HG03342 (cell line): Measurements from ENCODE around the gene TAAR8.
"Not testable (repeated sequence)": the region's sequence is repeated elsewhere in the genome, so short reads cannot be mapped to it uniquely, and the experiment has no call there.

Experiments
- ATAC-seq: cut with Tn5 transposase; IDR thresholded peaks from one replicate; pipeline ENCODE4 v1.9.1; 2021; ENCODE audit warnings: mild to moderate bottlenecking, moderate library complexity; ENCODE audit not compliant: unreplicated experiment

TAAR8 gene

DNA sequence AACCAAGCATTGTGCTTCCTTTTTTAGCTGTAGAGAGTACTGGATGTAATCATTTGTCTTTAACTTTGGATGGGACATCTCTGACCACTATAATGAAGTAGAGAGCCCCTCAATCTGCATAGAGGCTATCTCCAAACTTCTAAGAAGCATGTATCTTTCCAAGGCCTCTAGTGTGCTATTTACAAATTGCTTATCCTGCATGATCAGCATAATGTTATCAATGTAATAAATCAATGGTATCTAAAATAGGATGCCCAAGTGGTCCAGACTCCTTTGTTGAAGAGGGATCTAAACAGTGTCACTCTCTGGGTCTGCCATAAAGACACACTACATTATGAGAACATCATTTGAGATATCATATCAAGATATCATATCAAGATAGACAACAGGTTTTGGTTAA, 7.6 kb upstream of the TAAR8 start:
- ATAC-seq: no peak

DNA sequence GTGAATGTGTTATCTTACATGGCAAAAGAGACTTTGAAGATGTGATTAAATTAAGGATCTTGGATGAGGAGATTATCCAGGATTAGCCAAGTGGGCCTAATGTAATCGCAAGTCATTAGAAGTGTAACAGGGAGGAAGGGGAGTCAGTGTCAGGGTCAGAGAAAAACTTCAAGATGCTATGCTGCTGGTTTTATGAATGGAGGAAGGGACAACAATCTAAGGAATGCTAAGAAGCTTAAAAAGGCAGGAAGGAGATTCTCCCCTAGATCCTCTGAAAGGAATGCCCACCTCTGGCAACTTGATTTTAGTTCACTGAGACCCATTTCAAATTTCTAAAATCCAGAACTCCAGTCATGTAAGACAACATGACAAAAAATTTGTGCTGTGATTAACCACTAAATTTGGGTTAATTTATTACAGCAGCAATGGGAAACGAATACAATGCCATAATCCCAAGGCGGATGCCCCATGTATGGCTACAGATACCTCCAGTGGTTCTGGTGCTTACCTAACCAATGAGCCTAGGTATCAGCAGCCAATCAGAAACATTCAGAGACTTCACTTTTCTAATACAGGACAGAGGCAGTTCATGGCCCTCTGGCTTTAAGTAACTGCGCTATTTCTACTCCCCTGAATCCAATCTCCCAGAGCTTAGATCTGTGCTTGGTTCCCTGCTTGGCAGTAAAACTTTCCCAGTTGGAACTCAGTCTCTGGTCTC, 3.6 kb upstream of the TAAR8 start:
- no peak for ATAC-seq

DNA sequence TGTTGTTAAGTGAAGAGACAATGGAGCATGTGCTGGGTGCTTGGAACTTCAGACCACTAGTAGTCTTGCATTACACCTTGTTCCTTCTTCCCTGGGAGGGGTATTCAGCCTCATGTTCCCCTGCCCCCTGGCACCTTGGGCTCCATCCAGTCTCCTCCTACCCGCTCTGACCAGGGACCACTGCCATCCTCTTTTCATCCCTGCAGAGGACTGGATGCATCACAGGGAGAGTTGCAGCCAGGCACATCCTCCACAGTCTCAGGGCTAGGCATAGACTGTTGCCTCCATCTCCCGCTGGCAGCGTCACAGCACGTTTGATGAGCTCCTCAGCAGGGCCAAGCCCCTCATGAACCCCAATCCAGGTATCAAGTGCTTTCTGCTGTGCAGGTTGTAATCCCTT, 1.3 kb upstream of the TAAR8 start:
- no peak for ATAC-seq

DNA sequence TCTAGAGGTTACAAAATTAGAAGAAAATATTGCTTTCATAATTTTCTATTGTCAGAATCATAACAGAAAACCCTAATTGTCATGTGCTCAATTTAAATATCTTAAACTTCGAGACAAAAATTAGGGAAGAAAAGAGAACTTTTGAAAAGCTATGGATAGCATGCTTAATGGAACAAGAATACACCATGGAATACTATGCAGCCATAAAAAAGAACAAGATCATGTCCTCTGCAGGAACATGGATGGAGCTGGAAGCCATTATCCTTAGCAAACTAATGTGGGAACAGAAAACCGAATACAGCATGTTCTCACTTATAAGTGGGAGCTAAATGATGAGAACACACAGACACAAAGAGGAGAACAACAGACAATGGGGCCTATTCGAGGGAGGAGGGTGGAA, 7.6 kb downstream of the TAAR8 start:
- not testable (repeated sequence) for ATAC-seq

DNA sequence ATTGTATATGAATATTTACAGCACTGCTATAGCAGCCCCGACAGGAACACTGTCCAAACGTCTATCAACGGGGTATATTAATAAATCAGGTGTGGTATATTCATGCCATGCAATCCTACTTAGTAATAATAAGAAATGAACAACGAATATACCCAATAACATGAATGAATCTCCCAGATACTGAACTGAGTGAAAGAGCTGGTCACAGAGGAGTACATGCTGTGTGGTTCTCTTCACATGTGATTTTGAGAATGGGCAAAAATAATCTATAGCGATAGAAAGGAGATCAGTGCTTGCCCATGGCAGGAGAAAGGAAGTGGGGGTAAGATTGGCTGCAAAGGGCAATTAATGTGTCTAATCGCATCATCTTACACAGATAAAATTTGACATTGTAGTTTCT, 13.9 kb downstream of the TAAR8 start:
- no peak for ATAC-seq

DNA sequence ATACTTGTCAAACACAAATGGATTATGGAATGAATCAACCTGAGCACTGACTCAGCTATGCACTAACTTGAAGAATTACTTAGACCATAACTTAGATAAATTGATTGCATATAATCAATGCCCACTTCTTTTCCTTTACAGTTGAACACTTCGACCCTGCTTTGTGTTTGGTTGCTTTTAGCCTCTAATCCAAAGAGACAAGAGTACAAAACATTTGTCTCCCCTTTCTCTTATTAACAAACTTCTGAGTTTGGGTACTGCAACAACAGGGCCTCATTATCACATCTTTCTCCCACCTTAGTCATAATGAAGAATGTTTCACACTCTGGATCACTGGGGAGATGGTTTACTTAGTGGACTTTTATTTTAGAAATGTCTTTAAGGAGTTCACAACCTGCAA, 15.1 kb downstream of the TAAR8 start:
- no peak for ATAC-seq

DNA sequence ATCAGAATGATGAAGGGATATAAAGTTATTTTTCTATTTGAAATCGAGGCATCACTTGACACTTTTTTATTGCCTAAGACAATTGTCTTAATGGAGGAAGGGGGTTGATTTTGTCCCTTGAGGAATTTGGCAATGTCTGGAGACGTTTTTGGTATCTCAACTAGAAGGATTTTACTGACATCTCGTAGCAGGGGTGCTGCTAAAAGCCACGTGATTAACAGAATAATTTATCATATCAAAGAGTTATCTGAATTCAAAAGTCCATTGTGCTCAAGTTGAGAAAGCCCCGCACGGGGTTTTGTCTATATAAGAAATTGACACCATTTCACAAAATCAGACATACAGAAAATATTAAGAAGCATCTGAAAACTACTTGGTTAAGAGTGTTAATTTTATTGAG, 16.1 kb downstream of the TAAR8 start:
- ATAC-seq: no peak

DNA sequence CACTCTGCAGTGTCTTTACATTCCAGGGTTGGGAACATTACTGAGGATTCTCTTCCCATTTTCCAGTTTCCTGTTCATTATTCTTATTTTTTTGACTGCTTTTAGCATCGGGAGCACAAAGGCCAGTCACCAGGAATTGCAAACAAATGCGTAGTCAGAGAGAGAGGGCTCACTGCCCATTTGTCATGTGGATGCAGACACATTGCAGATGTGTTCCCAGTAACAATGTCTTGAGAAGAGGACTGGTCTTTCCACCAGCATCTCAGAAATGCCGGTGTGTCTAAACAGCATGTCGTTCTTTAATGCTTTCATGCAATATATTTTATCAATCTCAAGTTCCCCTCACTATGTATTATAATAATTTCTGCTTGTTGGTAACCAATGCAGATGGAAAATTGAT, 16.7 kb downstream of the TAAR8 start:
- ATAC-seq: no peak

DNA sequence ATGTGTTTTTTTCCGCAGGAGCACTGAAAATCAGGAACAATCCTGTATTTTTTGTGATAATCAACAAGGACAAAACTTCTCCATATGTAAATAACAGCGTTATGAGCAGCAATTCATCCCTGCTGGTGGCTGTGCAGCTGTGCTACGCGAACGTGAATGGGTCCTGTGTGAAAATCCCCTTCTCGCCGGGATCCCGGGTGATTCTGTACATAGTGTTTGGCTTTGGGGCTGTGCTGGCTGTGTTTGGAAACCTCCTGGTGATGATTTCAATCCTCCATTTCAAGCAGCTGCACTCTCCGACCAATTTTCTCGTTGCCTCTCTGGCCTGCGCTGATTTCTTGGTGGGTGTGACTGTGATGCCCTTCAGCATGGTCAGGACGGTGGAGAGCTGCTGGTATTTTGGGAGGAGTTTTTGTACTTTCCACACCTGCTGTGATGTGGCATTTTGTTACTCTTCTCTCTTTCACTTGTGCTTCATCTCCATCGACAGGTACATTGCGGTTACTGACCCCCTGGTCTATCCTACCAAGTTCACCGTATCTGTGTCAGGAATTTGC, 17.8 kb downstream of the TAAR8 start, which contains the start of gene TAAR6:
Gene TAAR6 (plus strand): TSS at position 102 of the 557 bp plus-strand sequence. CDS start 0 bp downstream, at position 102.
- ATAC-seq: no peak

DNA sequence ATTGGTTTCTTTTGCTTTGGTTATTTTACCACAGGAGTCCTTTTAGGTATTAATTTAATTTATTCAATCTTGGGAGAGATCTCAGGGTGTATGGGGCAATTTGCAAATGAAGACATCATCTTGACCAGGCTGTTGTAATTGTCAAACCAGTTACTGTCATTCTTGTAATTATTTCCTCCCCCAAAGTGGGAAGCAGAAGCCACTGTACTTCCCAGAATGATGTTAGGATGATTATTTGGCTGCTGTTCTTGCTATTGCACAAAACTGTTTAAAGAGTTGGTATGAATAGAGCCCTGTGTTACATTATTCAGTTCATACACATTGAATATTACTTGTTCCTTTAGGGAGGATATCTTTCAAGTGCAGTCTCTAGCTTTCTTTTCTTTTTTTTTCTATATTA, 19.3 kb downstream of the TAAR8 start:
- ATAC-seq: no peak

DNA sequence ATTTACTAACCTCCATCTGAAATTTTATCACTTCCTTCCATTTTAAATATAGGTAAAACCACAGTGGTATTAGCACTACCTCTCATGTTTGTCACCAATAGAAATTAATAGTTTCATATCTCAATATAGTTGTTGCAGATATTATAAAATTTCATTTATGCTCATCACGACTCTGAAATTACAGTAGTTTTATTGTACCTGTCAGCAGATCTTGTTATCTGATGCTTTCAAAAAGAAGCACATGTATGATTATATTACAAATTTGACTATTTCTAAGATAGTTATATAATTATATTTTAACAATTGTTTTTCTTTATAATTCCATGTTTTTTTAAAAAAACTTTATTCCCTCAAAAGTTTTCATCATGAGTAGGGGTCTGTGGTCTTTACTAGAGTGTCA, 32.2 kb downstream of the TAAR8 start:
- no peak for ATAC-seq

DNA sequence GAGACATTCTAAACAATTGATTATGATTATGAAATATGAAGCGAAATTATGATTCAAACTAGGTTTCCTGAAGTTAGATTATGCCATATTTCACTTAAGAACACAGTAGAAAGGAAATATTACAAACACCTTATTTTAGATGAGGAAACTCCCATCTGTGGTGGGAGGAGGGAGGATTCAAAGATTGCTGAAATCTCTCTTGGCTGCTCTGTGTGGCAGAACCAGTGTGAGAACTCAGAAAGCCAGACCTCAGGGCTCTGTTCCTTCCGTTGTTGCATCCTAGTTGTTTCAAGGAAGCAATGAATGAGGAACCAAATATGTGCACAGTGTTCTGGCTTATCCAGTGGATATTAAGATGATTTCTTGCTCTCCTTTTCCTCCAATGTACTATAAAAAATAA, 35.0 kb downstream of the TAAR8 start:
- ATAC-seq: no peak

DNA sequence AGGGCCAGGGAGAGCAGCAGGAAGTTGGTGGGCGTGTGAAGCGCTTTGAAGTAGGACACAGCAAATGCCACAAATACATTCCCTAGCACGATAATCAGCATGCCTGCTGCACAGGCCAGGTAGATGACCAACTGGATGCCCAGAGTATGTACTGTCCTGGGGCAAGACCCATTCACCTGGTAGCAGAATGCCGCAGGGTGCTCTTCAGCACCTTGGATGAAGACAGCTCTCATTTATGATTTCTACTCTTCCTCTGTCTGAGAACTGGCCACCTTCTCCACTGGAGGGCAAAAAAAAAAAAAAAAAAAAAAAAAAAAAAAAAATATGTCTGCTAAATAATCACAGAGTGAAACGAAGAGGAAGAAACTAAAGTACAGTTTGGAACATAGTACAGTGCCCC, 37.0 kb downstream of the TAAR8 start, which contains the start of gene TAAR5:
Gene TAAR5 (minus strand): TSS at position 288 of the 400 bp plus-strand sequence. CDS start 55 bp downstream, at position 233.
- no peak for ATAC-seq

DNA sequence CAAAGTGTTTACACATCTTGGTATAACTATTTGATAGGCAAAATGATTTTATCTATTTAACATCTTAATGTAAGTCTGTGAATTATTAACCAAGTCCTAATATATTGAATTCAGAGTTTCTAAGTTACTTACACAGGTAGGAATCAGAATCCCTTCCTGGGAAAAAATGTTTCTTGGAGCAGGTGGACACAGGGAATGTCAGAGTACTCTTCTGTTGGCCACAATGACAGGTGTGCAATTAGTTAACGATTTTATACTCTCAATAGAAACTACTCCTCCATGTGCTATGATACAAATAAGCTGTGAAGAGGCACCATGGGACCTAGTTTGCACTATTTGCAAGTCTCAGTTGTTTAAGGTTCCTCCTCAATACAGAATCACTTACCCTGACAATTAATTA, 37.9 kb downstream of the TAAR8 start:
- ATAC-seq: no peak

DNA sequence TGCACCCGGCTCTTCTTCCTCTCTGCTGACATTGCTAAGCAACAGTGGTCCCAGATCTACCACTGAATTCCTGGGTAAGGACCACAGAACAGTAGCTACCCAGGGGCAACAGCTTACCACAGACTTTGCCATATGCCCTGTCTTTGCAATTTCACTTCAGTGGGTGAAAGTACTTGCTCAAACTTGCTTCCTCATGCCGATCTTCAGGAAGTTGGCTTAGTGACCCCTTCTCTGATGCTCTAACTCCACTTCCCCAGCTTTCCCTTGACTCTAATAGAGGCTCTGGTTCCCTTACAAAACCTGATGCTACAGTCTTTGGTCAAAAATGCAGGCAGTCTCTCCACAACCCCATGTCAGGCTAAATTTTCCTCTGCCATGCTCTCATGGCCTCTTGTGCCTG, 40.4 kb downstream of the TAAR8 start:
- ATAC-seq: no peak

DNA sequence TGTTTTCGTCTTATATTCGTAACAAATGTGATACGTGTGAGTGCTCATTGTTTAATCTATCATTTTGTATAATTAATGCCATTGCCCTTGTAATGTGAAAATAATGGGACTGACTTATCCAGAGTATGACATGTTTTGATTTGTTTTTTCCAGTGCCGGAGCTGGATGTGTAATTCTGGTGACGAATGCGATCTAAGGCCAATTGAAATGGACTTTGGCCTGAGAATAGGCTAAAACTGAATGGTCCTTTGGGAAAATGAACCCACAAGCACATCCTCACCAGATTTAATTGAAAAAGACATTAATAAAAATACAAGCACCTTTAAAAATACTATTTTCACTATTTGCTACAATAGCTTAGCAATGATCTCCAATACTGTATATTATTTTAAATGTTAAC, 43.7 kb downstream of the TAAR8 start:
- no peak for ATAC-seq

DNA sequence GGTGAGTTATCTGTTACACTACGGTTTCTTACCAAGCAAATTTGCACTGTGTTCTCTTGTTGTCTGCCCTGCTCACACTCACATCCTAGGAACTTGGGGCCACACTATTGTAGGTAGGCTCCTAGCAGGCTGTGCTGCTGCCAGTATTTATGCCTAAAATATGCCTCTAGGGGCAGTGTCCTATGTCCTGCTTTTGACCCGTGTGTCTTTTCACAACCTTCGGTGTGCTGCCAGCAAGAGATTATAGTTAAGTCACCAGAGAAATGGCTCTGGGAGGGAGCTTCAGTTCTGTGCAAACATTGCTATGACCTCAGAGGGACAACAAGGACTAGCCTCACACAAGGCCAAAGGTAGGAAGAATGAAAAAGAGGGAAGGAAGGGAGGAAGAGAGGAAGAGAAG, 46.0 kb downstream of the TAAR8 start:
- ATAC-seq: peak; percentile 86

DNA sequence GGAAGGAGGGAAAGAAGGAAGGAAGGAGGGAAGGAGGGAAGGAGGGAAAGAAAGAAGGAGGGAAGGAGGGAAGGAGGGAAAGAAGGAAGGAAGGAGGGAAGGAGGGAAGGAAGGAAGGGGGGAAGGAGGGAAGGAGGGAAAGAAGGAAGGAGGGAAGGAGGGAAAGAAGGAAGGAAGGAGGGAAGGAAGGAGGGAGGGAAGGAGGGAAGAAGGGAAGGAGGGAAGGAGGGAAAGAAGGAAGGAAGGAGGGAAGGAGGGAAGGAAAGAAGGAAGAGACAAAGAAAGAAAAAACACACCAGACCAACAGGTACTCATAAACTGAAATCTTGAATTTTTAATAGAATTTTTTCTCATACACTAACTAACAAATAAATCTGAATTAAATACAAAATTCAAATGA, 48.4 kb downstream of the TAAR8 start:
- not testable (repeated sequence) for ATAC-seq
